Putamen (tissue), 1 donor: Measurements from ENCODE around the gene DLK1.

Experiments used
- DNase-seq: peaks from one replicate; pipeline ENCODE4 v3.0.0-alpha.2; 2016; ENCODE audit warnings: low spot score

Gene DLK1

DNA sequence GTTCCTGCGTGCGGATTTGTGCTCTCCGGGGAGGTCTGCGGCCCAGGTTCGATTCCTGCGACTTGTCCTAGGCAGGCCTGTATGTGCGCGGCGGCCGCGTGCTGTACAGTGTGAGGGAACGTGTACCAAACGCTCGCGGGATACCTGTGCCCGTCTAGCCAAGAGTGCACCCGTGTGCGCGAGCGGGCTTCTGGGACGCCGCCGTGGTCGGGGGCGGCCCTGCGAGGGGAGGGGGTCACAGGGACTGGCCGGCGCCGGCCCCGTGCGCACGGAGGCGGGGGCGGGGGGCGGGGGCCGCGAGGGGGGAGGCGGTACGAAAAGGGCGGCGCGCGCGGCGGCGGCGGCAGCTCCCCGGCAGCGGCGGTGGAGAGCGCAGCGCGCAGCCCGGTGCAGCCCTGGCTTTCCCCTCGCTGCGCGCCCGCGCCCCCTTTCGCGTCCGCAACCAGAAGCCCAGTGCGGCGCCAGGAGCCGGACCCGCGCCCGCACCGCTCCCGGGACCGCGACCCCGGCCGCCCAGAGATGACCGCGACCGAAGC is at the start of gene DLK1:
Gene DLK1, plus strand, starts transcription at position 343 of the 536 bp plus-strand sequence. Its CDS starts 177 bp downstream, at position 520.
- no peak for DNase-seq

DNA sequence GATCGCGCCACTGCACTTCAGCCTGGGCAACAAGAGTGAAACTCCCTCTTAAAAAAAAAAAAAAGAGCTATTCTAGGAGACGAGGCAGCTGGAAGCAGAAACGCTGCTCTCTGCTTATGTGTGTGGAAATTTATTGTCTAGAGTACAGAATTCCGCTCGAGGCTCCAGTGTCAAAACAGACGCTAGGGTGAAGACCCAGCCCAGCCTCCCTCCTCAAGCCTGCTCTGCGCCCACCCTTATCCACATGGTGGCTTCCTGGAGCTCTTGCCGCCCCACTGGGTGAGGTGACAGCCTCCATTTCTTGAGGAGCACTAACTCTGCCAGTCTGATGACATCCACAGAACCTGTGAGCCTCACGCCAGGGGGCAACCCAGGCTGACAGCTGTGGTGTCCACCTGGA is 49.5 kb upstream of the DLK1 start:
- DNase-seq: no peak

GRCh38 chr14:100677554-100678468 is 48.9 kb upstream of the DLK1 start:
- peak; percentile 50 for DNase-seq

DNA sequence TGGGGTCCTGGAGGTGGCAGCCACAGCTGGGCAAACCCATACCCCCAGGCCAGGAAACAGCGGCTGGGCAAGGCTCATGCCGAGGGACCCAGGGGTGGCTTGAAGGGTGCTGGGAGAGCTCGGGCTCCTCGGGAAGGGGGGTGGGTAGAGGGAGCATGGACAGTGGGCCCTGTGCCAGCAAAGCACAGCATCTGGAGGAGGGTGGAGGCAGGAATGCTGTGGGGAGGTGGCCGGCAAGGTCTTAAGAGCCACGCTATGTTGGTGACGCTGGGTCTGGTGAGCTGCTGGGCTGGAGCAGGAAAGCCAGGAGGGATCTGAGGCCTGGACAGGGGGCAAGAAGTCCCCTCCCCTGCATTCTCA is 48.2 kb upstream of the DLK1 start:
- DNase-seq: no peak

- DNase-seq: no peak
Observed at GRCh38 chr14:100679153-100679552, 47.5 kb upstream of the DLK1 start.

GRCh38 chr14:100679707-100680438 is 46.8 kb upstream of the DLK1 start:
- DNase-seq: no peak

DNA sequence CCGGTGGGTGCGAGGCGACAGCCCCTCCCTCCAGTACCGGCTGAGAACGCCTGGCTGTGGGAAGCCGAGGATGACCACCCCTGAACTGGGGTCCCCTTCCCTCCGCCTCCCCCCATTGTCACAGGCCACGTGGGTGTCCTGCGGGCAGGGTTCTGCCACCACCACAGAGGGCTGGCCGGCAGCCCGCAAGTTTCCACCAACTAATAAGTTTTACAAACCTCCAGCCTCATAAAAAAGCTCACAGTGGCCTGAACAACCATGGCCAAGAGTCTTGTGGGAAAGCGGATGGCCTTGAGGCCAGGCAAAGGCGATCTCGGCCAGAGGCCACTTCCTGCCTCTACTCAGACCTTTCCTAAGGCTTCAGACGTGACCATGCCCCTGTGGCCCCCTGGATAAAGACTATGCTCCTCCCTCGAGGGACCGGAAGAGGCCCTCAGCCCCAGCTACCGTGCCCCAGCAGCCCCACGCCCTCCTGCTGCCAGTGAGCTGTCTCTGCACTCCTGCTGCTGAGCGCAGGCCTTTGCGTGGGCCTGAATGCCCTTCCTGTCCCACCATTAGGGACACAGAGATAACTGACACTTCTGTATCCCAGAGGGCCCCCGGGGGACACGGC is 46.1 kb upstream of the DLK1 start:
- no peak for DNase-seq

GRCh38 chr14:100681111-100681510 is 45.6 kb upstream of the DLK1 start:
- DNase-seq: no peak

DNA sequence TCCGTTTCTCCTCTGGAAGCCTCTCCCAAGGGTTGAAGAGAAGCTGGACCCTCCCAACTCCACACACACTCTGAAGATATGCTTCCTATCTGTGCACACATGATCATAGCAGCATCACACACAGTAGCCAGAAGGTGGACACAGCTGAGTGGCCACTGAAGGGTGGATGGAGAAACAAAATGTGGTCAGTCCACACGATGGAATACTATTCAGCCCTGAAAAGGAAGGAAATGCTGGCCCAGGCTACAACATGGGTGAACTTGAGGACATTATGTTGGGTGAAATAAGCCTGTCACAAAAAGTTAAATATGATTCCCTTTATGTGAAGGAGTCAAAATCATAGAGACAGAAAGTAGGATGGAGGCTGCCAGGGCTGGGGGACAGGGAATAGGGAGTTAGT is 43.9 kb upstream of the DLK1 start:
- no peak for DNase-seq

DNA sequence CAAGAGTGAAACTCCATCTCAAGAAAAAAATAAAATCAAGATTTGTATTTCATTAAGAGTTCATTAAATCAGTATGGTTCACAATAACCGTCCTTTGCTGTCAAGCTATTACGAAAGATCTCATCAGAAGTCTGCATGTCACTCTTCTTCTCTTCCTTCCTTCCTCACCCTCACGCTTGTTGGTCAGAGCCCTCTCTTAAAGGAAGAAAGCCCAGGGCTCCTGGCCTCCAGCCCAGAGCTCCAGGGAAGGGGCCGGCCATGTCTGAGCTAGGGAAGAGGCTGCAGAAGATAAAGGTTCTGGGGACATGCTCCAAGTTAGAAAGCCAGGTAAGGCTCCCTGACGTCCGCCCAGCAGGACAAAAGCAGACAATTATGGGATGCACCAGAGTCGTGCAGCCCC is 43.1 kb upstream of the DLK1 start:
- no peak for DNase-seq

GRCh38 chr14:100684154-100684553 is 42.5 kb upstream of the DLK1 start:
- DNase-seq: no peak

- no peak for DNase-seq
Observed at GRCh38 chr14:100684961-100685360, 41.7 kb upstream of the DLK1 start.

DNA sequence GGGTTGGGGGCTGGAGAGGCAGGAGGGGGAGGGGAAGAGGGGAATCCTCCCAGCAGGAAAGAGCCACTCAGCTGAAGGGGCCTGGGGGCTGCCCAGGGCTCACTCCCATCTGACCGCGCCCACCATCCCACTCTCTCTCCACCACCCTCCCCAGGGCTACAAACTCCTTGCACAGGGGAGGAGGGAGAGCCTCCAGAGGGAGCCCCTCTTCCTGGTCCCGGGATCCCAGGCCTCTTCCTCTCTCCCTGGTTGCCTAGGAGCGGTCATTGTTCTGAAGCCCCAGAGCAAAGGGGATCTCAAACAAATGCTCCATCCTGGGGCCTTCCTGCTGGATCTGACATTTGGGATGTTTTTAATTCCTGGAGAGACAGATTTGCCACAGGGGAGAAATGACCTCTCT is 39.8 kb upstream of the DLK1 start:
- no peak for DNase-seq

GRCh38 chr14:100687386-100687785 is 39.3 kb upstream of the DLK1 start:
- DNase-seq: no peak

GRCh38 chr14:100688051-100688450 is 38.6 kb upstream of the DLK1 start:
- DNase-seq: no peak

- DNase-seq: no peak
Observed at GRCh38 chr14:100688598-100689461, 37.9 kb upstream of the DLK1 start.

DNA sequence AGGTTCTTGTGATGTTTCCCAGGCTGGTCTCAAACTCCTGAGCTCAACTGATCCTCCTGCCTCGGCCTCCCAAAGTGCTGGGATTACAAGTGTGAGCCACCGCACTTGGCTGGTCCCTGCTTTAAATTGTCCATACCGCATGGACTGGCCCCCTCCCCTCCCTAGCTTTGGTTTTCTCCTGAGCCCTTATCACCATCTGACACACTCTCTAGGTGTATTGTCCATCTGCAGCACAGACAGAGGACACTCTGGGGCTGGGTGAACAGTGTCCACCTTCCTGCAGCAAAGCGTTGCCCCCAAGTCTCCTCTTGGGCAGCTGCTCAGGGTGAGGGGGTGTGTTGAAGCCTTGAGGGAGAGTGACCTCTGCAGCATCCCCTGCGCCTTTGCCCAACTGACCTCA is 36.0 kb upstream of the DLK1 start:
- DNase-seq: no peak

DNA sequence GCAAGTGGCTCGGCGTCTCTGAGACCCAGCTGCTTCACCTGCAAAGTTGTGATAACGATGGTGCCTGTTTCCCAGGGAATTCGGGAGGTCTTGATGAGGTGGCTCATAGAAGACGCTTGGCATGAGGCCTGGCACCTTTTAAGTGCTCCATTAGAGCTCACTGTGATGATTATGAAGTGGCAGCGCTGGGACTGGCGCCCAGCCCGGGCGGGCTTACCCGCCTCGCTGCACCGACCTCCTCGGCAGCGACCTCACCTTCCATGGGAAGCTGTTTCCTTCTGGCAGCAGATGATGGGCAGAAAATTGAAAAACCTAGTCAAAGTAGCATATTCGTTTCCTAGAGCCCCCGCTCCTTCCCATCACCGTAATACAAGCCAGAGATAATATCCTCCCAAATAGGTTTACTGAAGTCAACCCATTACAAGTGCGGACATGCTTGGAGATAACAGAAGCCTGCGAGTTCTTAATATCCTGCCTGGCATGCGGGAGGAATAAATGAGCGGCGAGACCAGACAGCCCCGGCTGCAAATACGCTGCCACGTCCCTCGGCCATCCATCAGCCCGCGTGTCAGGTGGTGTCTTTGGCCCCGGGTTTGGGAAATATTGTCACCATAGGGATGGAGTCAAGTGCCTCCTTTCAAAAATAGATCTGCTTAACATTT is 35.2 kb upstream of the DLK1 start:
- no peak for DNase-seq

GRCh38 chr14:100692256-100692655 is 34.4 kb upstream of the DLK1 start:
- no peak for DNase-seq

GRCh38 chr14:100692859-100693558 is 33.7 kb upstream of the DLK1 start:
- DNase-seq: no peak
